H1 (cell line): ENCODE data around the gene AGPAT2. TPM values are rescaled to one million over a fixed set of nuclear protein-coding genes. Genes with fewer than 3 reads are reported as not detected.

Source experiments
- CHD1 ChIP-seq: IDR thresholded peaks from 2 replicates; pipeline ENCODE4 v1.6.1; 2012; ENCODE audit warnings: low read depth, low read length, improper control_type of control experiment
- MAFK ChIP-seq: IDR thresholded peaks from 2 replicates; pipeline ENCODE4 v1.6.1; 2012; ENCODE audit warnings: low read depth, mild to moderate bottlenecking, improper control_type of control experiment, low read length
- polyA plus RNA-seq, 7 experiments: library from polyadenylated mRNA; depleted of rRNA in 3 of 7; stranded (reverse) in 5 of 7; unstranded in 2 of 7; fragments of >200 nt in 5 of 7; fragments of 200-250 nt in 2 of 7; gene quantifications; 1 replicate in 5 of 7; 2 replicates in 1 of 7; 4 replicates in 1 of 7; pipeline versions ENCODE4 v1.2.1 to v1.2.3, GENCODE V29; 2011 to 2013; ENCODE audit warnings: missing spikeins in 2 of 7, mixed read lengths in 2 of 7
- total RNA-seq: library from RNA; stranded (reverse); fragmentation: NEBNext Ultra II Directional; extraction: Animal tissue kit (Norgen Biotek cat#: 25700); gene quantifications from 2 replicates; pipeline ENCODE4 v1.2.1, GENCODE V29; 2021

Gene AGPAT2
- total and polyA plus RNA-seq, 2 of the 8 experiments (the other 6 are each of a cell fraction or from before 2014, with no cell fraction given): 31.6 to 37.6 TPM

DNA sequence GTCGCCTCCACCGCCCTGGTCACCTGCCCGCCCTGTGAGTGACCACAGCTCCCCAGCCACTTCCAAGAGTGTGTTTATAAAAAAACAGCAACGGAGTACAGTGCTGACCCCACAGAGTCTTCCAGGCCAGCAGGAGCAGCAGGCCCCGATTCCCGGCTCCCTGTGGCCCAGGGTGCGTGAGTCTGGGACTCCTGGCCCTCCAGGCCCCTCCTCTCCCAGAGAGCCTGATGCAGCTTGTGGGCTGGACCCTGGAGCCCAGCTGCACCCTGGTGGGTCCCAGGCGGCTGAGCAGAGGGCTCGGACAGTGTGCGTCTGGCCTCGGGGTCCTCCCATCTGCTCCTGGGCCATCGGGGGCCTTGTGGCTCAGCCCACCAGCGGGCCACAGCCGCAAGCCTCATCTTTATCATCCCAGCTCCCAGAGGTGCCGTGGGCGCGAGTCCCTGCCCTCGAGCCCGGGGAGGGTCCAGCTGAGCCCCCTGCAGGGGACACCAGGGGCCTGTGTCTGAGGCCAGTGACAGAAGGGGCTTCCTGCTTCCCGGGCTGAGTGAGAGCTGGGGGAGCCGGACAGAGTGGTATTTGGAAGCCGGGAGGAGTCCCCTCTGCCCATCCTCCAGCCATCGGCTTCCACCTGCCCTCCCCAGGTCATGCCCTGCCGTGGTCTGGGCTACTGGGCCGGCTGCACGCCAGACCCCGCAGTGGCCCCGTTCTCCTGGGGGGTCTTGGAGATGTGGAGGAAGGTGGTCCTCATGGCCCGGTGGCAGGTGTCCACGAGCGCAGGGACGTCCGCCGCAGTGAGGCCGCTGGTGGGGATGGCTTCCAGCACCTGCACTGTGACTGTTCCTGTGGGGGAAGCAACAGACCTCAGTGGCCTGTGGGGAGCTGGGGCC is 13.9 kb downstream of the AGPAT2 start (continued):
- TF ChIP-seq MAFK (no peak), CHD1 (no peak)
- TF ChIP-seq, all 59 proteins: peak for 0
